ENCODE measurements around the gene SLC46A3.

Gene SLC46A3, protein sequence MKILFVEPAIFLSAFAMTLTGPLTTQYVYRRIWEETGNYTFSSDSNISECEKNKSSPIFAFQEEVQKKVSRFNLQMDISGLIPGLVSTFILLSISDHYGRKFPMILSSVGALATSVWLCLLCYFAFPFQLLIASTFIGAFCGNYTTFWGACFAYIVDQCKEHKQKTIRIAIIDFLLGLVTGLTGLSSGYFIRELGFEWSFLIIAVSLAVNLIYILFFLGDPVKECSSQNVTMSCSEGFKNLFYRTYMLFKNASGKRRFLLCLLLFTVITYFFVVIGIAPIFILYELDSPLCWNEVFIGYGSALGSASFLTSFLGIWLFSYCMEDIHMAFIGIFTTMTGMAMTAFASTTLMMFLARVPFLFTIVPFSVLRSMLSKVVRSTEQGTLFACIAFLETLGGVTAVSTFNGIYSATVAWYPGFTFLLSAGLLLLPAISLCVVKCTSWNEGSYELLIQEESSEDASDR

DNA sequence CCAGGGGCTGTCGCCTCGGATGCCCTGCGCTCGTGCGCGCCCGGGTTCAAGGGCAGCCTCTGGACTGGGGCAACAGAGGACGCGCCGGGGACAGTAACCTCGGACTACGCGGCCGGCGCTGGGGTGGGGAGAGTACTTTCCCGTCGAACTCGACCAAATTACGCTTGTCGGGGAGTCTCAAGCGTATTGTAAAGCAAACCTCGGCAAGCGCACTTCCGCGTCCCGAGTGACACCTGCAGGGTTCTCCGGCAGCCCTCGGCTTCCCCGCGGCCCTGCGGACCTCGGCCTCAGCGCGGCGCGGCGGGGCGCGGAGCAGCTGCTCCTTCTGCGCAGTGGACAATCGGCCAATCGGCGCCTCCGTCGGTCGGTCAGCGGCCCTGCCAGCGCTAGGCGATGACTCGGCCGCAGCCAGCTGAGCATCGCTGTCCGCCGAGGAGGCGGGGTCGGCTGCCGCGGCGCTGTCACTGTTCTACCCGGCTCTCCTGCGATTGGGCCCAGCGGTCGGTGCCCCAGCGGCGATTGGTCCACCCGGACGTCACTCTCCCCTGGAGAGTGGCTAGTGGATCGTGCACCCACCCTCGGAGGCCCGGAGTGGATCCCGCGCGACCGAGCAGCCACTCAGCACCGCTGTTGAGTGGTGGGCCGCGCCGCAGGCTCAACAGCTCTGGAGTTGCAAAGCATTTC is at the start of gene SLC46A3:
SLC46A3 (minus strand) TSS at position 428 of the 684 bp plus-strand sequence. CDS start 972 bp downstream, outside the sequence.
- TF ChIP-seq, protein P1, sequence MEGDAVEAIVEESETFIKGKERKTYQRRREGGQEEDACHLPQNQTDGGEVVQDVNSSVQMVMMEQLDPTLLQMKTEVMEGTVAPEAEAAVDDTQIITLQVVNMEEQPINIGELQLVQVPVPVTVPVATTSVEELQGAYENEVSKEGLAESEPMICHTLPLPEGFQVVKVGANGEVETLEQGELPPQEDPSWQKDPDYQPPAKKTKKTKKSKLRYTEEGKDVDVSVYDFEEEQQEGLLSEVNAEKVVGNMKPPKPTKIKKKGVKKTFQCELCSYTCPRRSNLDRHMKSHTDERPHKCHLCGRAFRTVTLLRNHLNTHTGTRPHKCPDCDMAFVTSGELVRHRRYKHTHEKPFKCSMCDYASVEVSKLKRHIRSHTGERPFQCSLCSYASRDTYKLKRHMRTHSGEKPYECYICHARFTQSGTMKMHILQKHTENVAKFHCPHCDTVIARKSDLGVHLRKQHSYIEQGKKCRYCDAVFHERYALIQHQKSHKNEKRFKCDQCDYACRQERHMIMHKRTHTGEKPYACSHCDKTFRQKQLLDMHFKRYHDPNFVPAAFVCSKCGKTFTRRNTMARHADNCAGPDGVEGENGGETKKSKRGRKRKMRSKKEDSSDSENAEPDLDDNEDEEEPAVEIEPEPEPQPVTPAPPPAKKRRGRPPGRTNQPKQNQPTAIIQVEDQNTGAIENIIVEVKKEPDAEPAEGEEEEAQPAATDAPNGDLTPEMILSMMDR (IDR thresholded peaks at IDR 0.05), result no peak

GRCh38 chr13:28763887-28764286 is 45.1 kb upstream of the SLC46A3 start:
- TF ChIP-seq, protein P1 (IDR thresholded peaks at IDR 0.05), result no peak

DNA sequence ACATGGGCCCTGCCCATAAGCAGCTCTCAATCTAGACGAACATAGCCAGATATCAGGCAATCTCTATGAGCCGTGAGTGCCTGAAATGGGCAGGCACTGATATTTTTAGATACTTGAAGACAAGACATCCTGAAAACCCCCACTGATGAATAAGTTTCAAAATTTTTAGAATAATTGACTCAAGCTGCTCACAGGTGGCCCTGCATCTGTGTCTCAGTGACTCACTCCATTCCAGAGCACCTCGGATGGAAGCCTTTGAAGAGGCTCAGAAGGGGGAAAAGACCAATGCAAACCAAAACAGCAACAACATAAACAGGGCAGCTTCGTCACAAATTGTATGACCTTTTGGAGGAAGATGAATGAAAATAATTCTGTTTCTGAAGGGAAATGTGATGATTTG is 42.8 kb upstream of the SLC46A3 start:
- TF ChIP-seq, protein P1 (IDR thresholded peaks at IDR 0.05), result no peak

GRCh38 chr13:28755546-28755870 is 36.7 kb upstream of the SLC46A3 start:
- TF ChIP-seq, protein P1 (IDR thresholded peaks at IDR 0.05), result no peak

DNA sequence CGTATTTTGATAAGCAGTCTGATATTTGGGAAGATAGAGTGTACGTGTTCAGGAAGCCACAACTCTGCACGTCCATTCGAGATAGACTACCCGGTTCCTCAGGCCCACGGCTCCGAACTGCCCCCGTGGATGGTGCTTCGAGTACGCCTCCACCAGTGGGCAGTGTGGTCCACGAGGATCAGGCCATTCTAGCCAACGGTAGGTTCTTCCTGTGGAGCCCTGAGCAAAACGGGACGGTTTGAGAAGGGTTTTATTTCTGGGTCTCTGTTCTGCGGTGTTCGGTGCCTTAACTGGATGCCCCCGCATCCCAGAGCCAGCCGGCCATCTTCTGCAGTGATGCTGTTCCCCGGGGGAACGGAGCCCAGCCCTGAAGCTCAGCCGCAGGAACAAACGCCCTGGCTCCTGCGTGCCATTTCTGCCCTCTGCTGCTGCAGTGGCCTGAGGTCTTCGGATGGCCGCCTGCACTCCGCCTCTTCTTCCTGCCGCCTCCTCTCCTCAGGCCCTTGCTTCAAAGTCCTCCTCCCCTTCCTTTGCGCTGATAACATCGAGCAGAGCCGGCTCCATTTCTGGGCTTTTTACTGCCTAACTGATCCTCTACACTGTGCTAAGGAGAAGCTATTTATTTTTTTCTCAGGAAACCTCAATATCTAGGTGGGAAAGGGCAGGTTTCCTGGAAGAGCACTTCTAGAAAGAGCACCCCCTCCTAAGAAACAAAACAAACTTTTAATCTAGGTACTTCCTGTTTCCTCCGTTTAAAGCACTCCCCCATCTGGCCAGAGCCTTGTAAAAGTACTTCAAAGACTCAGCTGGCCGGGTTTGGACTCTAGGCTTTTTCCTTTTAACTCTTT is 36.2 kb upstream of the SLC46A3 start:
- TF ChIP-seq, protein P1 (IDR thresholded peaks at IDR 0.05), result no peak

- TF ChIP-seq, protein P1 (IDR thresholded peaks at IDR 0.05), result no peak
These were observed 35.2 kb upstream of the SLC46A3 start for GRCh38 chr13:28753946-28754345.

DNA sequence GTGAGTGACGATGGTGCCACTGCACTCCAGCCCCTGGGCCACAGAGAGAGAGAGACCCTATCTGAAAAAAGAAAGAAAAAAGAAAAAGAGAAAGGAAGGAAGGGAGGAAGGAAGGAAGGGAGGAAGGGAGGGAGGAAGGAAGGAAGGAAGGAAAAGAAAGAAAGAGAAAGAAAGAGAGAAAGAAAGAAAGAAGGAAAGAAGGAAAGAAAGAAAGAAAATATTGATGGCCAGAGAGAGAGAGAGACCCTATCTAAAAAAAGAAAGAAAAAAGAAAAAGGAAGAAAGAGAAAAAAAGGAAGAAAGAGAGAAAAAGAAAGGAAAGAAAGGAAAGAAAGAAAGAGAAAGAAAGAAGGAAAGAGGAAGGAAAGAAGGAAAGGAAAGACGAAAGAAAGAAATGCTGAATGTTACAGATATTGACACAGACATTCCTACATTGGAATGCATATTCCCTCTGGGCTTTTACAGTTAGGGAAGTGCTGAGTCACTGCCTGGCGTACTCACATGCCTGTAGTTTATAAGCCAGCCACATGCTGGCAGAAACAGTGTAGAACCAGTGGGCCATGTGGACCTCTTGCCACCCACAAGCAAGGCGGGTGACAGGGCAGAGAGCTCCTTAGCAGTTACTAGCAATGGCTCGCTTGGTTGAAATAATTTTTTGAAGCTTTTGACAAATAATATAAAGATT is 34.6 kb upstream of the SLC46A3 start:
- TF ChIP-seq, protein P1 (IDR thresholded peaks at IDR 0.05), result no peak
